ENCODE measurements around the gene PHLDA3.

PHLDA3 gene

DNA sequence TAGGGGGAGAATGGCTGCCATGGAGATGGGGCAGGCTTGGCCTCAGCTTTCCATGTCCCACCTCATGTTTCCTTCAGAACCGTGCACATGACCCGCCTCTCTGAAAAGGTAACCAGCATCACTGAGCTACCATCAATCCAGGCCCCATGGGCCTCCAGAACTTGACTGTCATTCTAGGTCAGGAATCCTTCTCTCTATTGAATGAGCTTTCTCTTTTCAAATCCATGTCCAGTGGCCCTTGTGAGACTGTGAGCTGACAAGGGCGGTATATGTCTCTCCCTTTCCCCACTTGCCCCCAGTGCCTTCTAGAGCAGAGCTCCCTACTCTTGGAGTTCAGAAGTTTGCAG is 33.5 kb upstream of the PHLDA3 start:
- no peaks in the 10 kb centered on the region for H4K20me1 ChIP-seq (ENCODE audit: insufficient read depth)
- H3K4me1 ChIP-seq (ENCODE audit: low read depth, poor library complexity, severe bottlenecking), result peaks cover 28% of the 10 kb centered on the region
- no peak overlapping the region for H3K4me3 ChIP-seq (IDR thresholded peaks at IDR 0.05; ENCODE audit: insufficient read depth, low read depth, low read length)
- H3K9ac ChIP-seq, result no peak overlapping the region
- no peak overlapping the region for H2AFZ ChIP-seq (ENCODE audit: low read depth)
- H3K27me3 ChIP-seq (ENCODE audit: insufficient read depth, low read depth), result no peaks in the 10 kb centered on the region
- no peak overlapping the region for H3K27ac ChIP-seq
- no peaks in the 10 kb centered on the region for H3K36me3 ChIP-seq (ENCODE audit: insufficient read depth)
- no peak overlapping the region for H3K4me2 ChIP-seq
- no peaks in the 10 kb centered on the region; the same call in 1 of the 2 replicates for H3K79me2 ChIP-seq (ENCODE audit: insufficient read depth, low read depth)
- no peak for TF ChIP-seq CTCF (conservative IDR thresholded peaks at IDR 0.05; ENCODE audit: low read depth, low read length)

- no peaks in the 10 kb centered on the region; the same call in 1 of the 2 replicates for H3K79me2 ChIP-seq (ENCODE audit: insufficient read depth, low read depth)
Observed at GRCh38 chr1:201501812-201502510, 33.0 kb upstream of the PHLDA3 start.

DNA sequence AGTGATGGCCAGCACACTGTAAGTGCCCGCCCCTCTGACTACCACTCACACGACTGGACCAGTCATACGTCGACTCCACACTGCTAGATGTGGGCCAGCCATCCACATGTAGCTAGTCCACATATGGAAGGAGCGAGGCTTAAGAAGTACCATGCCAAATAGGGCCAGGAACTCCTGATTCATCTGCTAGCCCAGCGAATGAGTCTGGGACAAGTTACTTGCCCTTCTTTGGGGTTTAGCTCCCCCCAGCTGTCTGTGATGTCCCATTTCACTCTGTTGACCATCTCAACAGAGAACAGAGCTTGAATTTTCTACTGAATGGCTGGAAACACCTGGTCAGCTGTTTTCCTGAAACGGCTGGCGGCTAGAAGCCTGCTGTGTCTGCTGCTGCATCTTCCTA is 32.2 kb upstream of the PHLDA3 start:
- Histone ChIP-seq H3K4me2 (no peak overlapping the region), H3K27ac (no peak overlapping the region), H3K27me3 (ENCODE audit: insufficient read depth, low read depth) (no peaks in the 10 kb centered on the region), H3K4me3 (IDR thresholded peaks at IDR 0.05; ENCODE audit: insufficient read depth, low read depth, low read length) (no peak overlapping the region), H3K79me2 (ENCODE audit: insufficient read depth, low read depth) (no peaks in the 10 kb centered on the region; the same call in 1 of the 2 replicates), H3K36me3 (ENCODE audit: insufficient read depth) (no peaks in the 10 kb centered on the region), H2AFZ (ENCODE audit: low read depth) (no peak overlapping the region), H3K9ac (no peak overlapping the region), H3K4me1 (ENCODE audit: low read depth, poor library complexity, severe bottlenecking) (peaks cover 20% of the 10 kb centered on the region), H4K20me1 (ENCODE audit: insufficient read depth) (no peaks in the 10 kb centered on the region)
- TF ChIP-seq CTCF (conservative IDR thresholded peaks at IDR 0.05; ENCODE audit: low read depth, low read length), result no peak

More at GRCh38 chr1:201501812-201502510, 33.0 kb upstream of the PHLDA3 start:
- no peak overlapping the region for H3K27ac ChIP-seq
- no peak overlapping the region for H2AFZ ChIP-seq (ENCODE audit: low read depth)
- no peaks in the 10 kb centered on the region for H4K20me1 ChIP-seq (ENCODE audit: insufficient read depth)
- no peak overlapping the region for H3K4me3 ChIP-seq (IDR thresholded peaks at IDR 0.05; ENCODE audit: insufficient read depth, low read depth, low read length)
- H3K4me1 ChIP-seq (ENCODE audit: low read depth, poor library complexity, severe bottlenecking), result peaks cover 24% of the 10 kb centered on the region
- H3K27me3 ChIP-seq (ENCODE audit: insufficient read depth, low read depth), result no peaks in the 10 kb centered on the region
- no peak for TF ChIP-seq CTCF (conservative IDR thresholded peaks at IDR 0.05; ENCODE audit: low read depth, low read length)
- H3K4me2 ChIP-seq, result no peak overlapping the region
- no peaks in the 10 kb centered on the region for H3K36me3 ChIP-seq (ENCODE audit: insufficient read depth)
- no peak overlapping the region for H3K9ac ChIP-seq

GRCh38 chr1:201500670-201501120 is 31.7 kb upstream of the PHLDA3 start:
- Histone ChIP-seq H4K20me1 (ENCODE audit: insufficient read depth) (no peaks in the 10 kb centered on the region), H3K9ac (no peak overlapping the region), H3K36me3 (ENCODE audit: insufficient read depth) (no peaks in the 10 kb centered on the region), H3K4me2 (no peak overlapping the region), H3K4me1 (ENCODE audit: low read depth, poor library complexity, severe bottlenecking) (peaks cover 16% of the 10 kb centered on the region), H3K79me2 (ENCODE audit: insufficient read depth, low read depth) (no peaks in the 10 kb centered on the region; the same call in 1 of the 2 replicates), H3K4me3 (IDR thresholded peaks at IDR 0.05; ENCODE audit: insufficient read depth, low read depth, low read length) (no peak overlapping the region), H2AFZ (ENCODE audit: low read depth) (no peak overlapping the region), H3K27ac (no peak overlapping the region), H3K27me3 (ENCODE audit: insufficient read depth, low read depth) (no peaks in the 10 kb centered on the region)
- TF ChIP-seq CTCF (conservative IDR thresholded peaks at IDR 0.05; ENCODE audit: low read depth, low read length), result no peak
